Measurements from ENCODE around the gene PRPS1. TPM values are rescaled to one million over a fixed set of nuclear protein-coding genes. Genes with fewer than 3 reads are reported as not detected.

The PRPS1 gene
- total RNA-seq, 1 experiment from 2014 or later = 126 TPM

GRCh38 chrX:107691024-107691448 lies 62.7 kb downstream of the PRPS1 start (continued):
- TF ChIP-seq ZNF281 (CRISPR knock-in tag; IDR thresholded peaks at IDR 0.05) = no peak
- no peak for TF ChIP-seq FOXK1 (CRISPR knock-in tag; IDR thresholded peaks at IDR 0.05)

GRCh38 chrX:107699616-107700015 lies 71.3 kb downstream of the PRPS1 start:
- ATAC-seq = no peak
- no peak for DNase-seq (ENCODE audit: low spot score)
- ChIA-PET POLR2A (no interaction called here), CTCF (no interaction called here)
- H3K4me3 Mint-ChIP-seq = no peak overlapping the region
- H3K36me3 Mint-ChIP-seq = no peaks in the 10 kb centered on the region
- H3K27ac Mint-ChIP-seq = no peak overlapping the region
- peaks cover 27% of the 10 kb centered on the region for H3K4me1 Mint-ChIP-seq
- no peaks in the 10 kb centered on the region; the same call in 1 of the 2 replicates for H3K9me3 Mint-ChIP-seq
- H3K27me3 Mint-ChIP-seq (ENCODE audit: low read depth) = no peaks in the 10 kb centered on the region; the same call in 1 of the 2 replicates
- TF ChIP-seq ZNF425 (CRISPR knock-in tag; conservative IDR thresholded peaks at IDR 0.05) = no peak
- no peak for TF ChIP-seq GTF2I (CRISPR knock-in tag; conservative IDR thresholded peaks at IDR 0.05)
- no peak for TF ChIP-seq MAX (CRISPR knock-in tag; IDR thresholded peaks at IDR 0.05)
- no peak for TF ChIP-seq IRF1 (CRISPR knock-in tag; IDR thresholded peaks at IDR 0.05)
- no peak for TF ChIP-seq ZNF219 (CRISPR knock-in tag; IDR thresholded peaks at IDR 0.05; ENCODE audit: borderline replicate concordance)
- no peak for TF ChIP-seq ZNF281 (CRISPR knock-in tag; IDR thresholded peaks at IDR 0.05)
- no peak for TF ChIP-seq ATF2 (CRISPR knock-in tag; IDR thresholded peaks at IDR 0.05; ENCODE audit: borderline replicate concordance, low read depth)
- TF ChIP-seq TEAD4 (CRISPR knock-in tag; IDR thresholded peaks at IDR 0.05) = no peak
- TF ChIP-seq TCF7 (CRISPR knock-in tag; IDR thresholded peaks at IDR 0.05; ENCODE audit: low read depth) = no peak
- no peak for TF ChIP-seq ARID4B (CRISPR knock-in tag; IDR thresholded peaks at IDR 0.05; ENCODE audit: borderline replicate concordance)
- no peak for TF ChIP-seq MXD4 (CRISPR knock-in tag; IDR thresholded peaks at IDR 0.05; ENCODE audit: borderline replicate concordance)
- no peak for TF ChIP-seq AFF4 (CRISPR knock-in tag; IDR thresholded peaks at IDR 0.05; ENCODE audit: borderline replicate concordance)
- no peak for TF ChIP-seq USF2 (CRISPR knock-in tag; IDR thresholded peaks at IDR 0.05)
